ENCODE data around the gene AP2S1.

The AP2S1 gene

DNA sequence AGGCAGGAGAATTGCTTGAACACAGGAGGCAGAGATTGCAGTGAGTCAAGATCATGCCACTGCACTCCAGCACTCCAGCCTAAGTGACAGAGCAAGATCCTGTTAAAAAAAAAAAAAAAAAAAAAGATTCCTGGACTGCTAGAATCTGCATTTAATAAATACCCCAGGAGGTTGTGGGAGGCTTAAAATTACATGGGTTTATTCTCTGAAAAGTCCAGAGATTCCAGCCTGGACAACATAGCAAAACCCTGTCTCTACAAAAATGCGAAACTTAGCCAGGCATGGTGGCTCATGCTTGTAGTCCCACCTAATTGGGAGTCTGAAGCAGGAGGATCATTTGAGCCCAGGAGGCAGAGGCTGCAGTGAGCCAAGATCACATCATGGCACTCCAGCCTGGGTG, 52.8 kb downstream of the AP2S1 start:
- Histone ChIP-seq H3K36me3 (ENCODE audit: low read depth) (no peaks in the 10 kb centered on the region), H3K4me1 (ENCODE audit: insufficient read depth, poor library complexity, severe bottlenecking) (peaks cover 16% of the 10 kb centered on the region), H3K9me3 (ENCODE audit: severe bottlenecking) (no peaks in the 10 kb centered on the region), H3K27me3 (ENCODE audit: insufficient read depth, poor library complexity, severe bottlenecking) (no peaks in the 10 kb centered on the region), H3K4me3 (ENCODE audit: severe bottlenecking) (no peak overlapping the region), H3K27ac (ENCODE audit: poor library complexity, severe bottlenecking) (no peak overlapping the region)
- ATAC-seq (ENCODE audit: low read depth) (no peak), DNase-seq (ENCODE audit: low spot score) (no peak)
- TF ChIP-seq, protein P1, sequence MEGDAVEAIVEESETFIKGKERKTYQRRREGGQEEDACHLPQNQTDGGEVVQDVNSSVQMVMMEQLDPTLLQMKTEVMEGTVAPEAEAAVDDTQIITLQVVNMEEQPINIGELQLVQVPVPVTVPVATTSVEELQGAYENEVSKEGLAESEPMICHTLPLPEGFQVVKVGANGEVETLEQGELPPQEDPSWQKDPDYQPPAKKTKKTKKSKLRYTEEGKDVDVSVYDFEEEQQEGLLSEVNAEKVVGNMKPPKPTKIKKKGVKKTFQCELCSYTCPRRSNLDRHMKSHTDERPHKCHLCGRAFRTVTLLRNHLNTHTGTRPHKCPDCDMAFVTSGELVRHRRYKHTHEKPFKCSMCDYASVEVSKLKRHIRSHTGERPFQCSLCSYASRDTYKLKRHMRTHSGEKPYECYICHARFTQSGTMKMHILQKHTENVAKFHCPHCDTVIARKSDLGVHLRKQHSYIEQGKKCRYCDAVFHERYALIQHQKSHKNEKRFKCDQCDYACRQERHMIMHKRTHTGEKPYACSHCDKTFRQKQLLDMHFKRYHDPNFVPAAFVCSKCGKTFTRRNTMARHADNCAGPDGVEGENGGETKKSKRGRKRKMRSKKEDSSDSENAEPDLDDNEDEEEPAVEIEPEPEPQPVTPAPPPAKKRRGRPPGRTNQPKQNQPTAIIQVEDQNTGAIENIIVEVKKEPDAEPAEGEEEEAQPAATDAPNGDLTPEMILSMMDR (IDR thresholded peaks at IDR 0.05; ENCODE audit: poor library complexity, severe bottlenecking): no peak

DNA sequence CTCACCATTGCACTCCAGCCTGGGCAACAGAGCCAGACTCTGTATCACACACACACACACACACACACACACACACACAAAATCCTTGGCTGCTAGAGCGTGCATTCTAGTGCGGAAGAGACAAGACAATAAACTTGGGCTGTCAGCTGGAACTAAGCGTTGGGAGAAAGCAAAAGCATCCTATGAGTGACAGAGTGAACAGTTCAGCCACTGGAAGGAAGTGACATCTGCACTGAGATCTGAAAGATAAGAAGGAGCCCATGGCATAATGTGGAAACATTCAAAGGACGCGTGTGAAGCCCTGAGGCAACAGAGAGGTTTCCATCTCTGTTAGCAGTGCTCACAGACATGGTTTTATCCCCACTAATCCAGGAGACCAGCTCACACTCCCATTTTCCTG, 58.7 kb downstream of the AP2S1 start:
- Histone ChIP-seq H3K36me3 (ENCODE audit: low read depth) (peaks cover 5% of the 10 kb centered on the region), H3K4me1 (ENCODE audit: insufficient read depth, poor library complexity, severe bottlenecking) (peaks cover 23% of the 10 kb centered on the region), H3K4me3 (ENCODE audit: severe bottlenecking) (no peak overlapping the region), H3K27me3 (ENCODE audit: insufficient read depth, poor library complexity, severe bottlenecking) (no peaks in the 10 kb centered on the region), H3K27ac (ENCODE audit: poor library complexity, severe bottlenecking) (no peak overlapping the region), H3K9me3 (ENCODE audit: severe bottlenecking) (no peaks in the 10 kb centered on the region)
- ATAC-seq (ENCODE audit: low read depth) (no peak), DNase-seq (ENCODE audit: low spot score) (no peak)
- TF ChIP-seq, protein P1 (IDR thresholded peaks at IDR 0.05; ENCODE audit: poor library complexity, severe bottlenecking): no peak

DNA sequence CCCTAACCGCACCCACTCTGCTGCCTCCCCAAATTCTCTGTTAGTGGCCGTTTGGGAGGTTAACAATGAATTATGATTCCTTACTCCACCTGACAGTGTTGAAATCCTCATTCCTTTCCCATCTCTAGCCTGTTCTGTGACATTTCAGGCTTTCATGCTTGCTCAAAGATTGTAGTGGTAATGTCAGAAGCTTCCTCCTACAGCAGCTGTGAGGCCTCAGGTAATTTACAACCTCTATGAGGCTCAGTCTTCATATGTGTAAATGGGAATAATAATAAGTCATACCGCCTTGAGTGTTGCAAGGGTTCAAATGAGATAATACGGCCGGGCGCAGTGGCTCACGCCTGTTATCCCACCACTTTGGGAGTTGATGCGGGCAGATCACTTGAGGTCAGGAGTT, 61.3 kb downstream of the AP2S1 start:
- H3K27me3 ChIP-seq (ENCODE audit: insufficient read depth, poor library complexity, severe bottlenecking): no peaks in the 10 kb centered on the region
- no peak for DNase-seq (ENCODE audit: low spot score)
- H3K36me3 ChIP-seq (ENCODE audit: low read depth): peaks cover 29% of the 10 kb centered on the region
- TF ChIP-seq, protein P1 (IDR thresholded peaks at IDR 0.05; ENCODE audit: poor library complexity, severe bottlenecking): no peak
- no peaks in the 10 kb centered on the region for H3K9me3 ChIP-seq (ENCODE audit: severe bottlenecking)
- no peak overlapping the region for H3K27ac ChIP-seq (ENCODE audit: poor library complexity, severe bottlenecking)
- no peak overlapping the region for H3K4me3 ChIP-seq (ENCODE audit: severe bottlenecking)
- no peak for ATAC-seq (ENCODE audit: low read depth)
- H3K4me1 ChIP-seq (ENCODE audit: insufficient read depth, poor library complexity, severe bottlenecking): peaks cover 15% of the 10 kb centered on the region

DNA sequence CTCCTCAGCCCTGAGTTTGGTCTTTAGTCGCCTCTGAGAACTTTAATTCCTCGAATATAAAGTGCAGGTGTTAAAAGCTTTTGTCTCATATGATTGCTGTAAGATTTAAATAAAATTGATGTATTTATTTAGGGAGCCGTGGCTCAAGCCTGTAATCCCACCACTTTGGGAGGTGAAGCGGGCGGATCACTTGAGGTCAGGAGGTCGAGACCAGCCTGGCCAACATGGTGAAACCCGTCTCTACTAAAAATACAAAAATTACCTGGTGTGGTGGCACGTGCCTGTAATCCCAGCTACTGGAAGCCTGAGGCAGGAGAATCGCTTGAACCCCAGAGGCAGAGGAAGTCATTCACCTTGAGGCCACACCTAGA, 61.7 kb downstream of the AP2S1 start:
- no peak for ATAC-seq (ENCODE audit: low read depth)
- H3K36me3 ChIP-seq (ENCODE audit: low read depth): peaks cover 33% of the 10 kb centered on the region
- no peaks in the 10 kb centered on the region for H3K27me3 ChIP-seq (ENCODE audit: insufficient read depth, poor library complexity, severe bottlenecking)
- peaks cover 19% of the 10 kb centered on the region for H3K4me1 ChIP-seq (ENCODE audit: insufficient read depth, poor library complexity, severe bottlenecking)
- no peak overlapping the region for H3K27ac ChIP-seq (ENCODE audit: poor library complexity, severe bottlenecking)
- no peak for DNase-seq (ENCODE audit: low spot score)
- no peaks in the 10 kb centered on the region for H3K9me3 ChIP-seq (ENCODE audit: severe bottlenecking)
- TF ChIP-seq, protein P1 (IDR thresholded peaks at IDR 0.05; ENCODE audit: poor library complexity, severe bottlenecking): no peak
- H3K4me3 ChIP-seq (ENCODE audit: severe bottlenecking): no peak overlapping the region

DNA sequence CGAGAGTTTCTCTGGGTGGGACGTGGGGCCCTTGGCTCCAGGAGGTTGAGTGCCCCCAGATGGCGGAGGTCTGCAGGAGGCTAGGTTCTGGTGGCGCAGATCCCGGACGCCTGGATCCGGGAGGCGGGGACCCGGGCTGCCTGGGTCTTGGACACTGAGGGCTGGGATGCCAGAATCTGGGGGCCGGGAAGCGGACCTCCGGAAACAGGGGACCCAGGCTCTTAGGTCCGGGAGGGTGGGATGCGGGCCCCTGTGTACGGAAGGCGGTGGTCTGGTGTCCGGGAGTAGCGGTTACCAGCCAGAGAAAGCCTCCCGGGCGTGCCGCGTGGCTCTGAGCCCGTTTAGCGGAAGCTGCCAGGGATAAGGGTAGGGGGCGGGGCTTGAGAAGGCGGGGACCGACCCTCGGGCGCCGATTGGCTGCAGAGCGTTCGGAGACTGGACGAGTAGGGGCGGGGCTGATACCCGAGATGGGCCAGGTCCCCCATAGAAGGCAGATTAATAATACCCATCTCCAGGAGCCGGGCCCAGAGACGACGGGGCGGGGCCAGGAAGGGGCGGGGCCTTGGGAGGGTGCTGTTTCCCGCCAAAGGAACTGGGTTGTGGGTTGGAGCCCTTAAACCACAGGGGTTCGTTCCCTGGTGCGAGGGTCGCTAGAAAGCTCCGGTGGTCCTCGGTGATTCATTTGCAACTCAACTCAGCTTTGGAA, 62.2 kb downstream of the AP2S1 start, which contains the start of gene SLC1A5:
Gene SLC1A5 (minus strand): TSS at position 333 of the 706 bp plus-strand sequence. CDS start 629 bp downstream, outside the sequence.
- Histone ChIP-seq H3K27ac (ENCODE audit: poor library complexity, severe bottlenecking) (peak within 1 kb of the TSS; percentile 98), H3K27me3 (ENCODE audit: insufficient read depth, poor library complexity, severe bottlenecking) (no peaks in the 10 kb centered on the region), H3K4me3 (ENCODE audit: severe bottlenecking) (peak within 1 kb of the TSS; percentile 80), H3K4me1 (ENCODE audit: insufficient read depth, poor library complexity, severe bottlenecking) (peaks cover 21% of the 10 kb centered on the region), H3K9me3 (ENCODE audit: severe bottlenecking) (no peaks in the 10 kb centered on the region), H3K36me3 (ENCODE audit: low read depth) (peaks cover 38% of the 10 kb centered on the region)
- DNase-seq (ENCODE audit: low spot score) (peak; percentile 98), ATAC-seq (ENCODE audit: low read depth) (peak; percentile 69)
- TF ChIP-seq, protein P1 (IDR thresholded peaks at IDR 0.05; ENCODE audit: poor library complexity, severe bottlenecking): peak; percentile 9
